Measurements from ENCODE around the gene TNFAIP3. TPM values are rescaled to one million over a fixed set of nuclear protein-coding genes. Genes with fewer than 3 reads are reported as not detected.

The TNFAIP3 gene
- total and polyA plus RNA-seq, 2 donors (not counting 1 experiment from before 2014, with no cell fraction given), result 86.2 to 92.0 TPM

GRCh38 chr6:137904822-137905617 is 38.0 kb downstream of the TNFAIP3 start:
- Histone ChIP-seq H3K4me3 (ENCODE audit: control extremely low read depth in 1 of 5, extremely low read depth in 1 of 5, insufficient read depth in 1 of 5, low read depth in 2 of 5, low read length in 4 of 5) (peak overlapping the region in 3 of 5 experiments; percentile 27 to 54 (median 31)), H2AFZ (ENCODE audit: insufficient read depth, low read depth, low read length, poor library complexity, severe bottlenecking) (peak overlapping the region; percentile 70), H3K27ac (ENCODE audit: low read length in 2 of 2) (no peak overlapping the region), H3K36me3 (replicated peaks in 1 of 2; ENCODE audit: control extremely low read depth in 1 of 2, control insufficient read depth in 1 of 2, extremely low read depth in 1 of 2, insufficient read depth in 2 of 2, low read length in 1 of 2) (no peaks in the 10 kb centered on the region), H3K27me3 (replicated peaks in 1 of 4; ENCODE audit: control extremely low read depth in 1 of 4, control insufficient read depth in 3 of 4, insufficient read depth in 4 of 4, low read length in 3 of 4) (no peaks in the 10 kb centered on the region), H3K4me1 (ENCODE audit: control insufficient read depth in 2 of 2, insufficient read depth in 2 of 2, low read length in 2 of 2) (peaks cover 26 to 27% of the 10 kb centered on the region in 2 donors), H4K20me1 (ENCODE audit: control insufficient read depth, insufficient read depth, low read length, poor library complexity, severe bottlenecking) (no peaks in the 10 kb centered on the region), H3K9me3 (ENCODE audit: control extremely low read depth in 1 of 3, control insufficient read depth in 2 of 3, insufficient read depth in 1 of 3, low read length in 2 of 3) (no peaks in the 10 kb centered on the region), H3K4me2 (replicated peaks; ENCODE audit: low read depth, low read length, poor library complexity, severe bottlenecking) (peak overlapping the region; percentile 59), H3K9ac (ENCODE audit: low read length) (peak overlapping the region; percentile 45), H3K79me2 (ENCODE audit: control insufficient read depth, insufficient read depth, low read length) (no peaks in the 10 kb centered on the region)
- H3K27ac Mint-ChIP-seq, result peak overlapping the region; percentile 67
- H3K9me3 Mint-ChIP-seq (ENCODE audit: insufficient read depth), result no peaks in the 10 kb centered on the region
- peak overlapping the region; percentile 79 for H3K4me3 Mint-ChIP-seq
- no peak for TF ChIP-seq EZH2 (IDR thresholded peaks at IDR 0.05; ENCODE audit: borderline replicate concordance, insufficient read depth, low read depth, low read length, poor library complexity, severe bottlenecking)
- TF ChIP-seq, protein P1, sequence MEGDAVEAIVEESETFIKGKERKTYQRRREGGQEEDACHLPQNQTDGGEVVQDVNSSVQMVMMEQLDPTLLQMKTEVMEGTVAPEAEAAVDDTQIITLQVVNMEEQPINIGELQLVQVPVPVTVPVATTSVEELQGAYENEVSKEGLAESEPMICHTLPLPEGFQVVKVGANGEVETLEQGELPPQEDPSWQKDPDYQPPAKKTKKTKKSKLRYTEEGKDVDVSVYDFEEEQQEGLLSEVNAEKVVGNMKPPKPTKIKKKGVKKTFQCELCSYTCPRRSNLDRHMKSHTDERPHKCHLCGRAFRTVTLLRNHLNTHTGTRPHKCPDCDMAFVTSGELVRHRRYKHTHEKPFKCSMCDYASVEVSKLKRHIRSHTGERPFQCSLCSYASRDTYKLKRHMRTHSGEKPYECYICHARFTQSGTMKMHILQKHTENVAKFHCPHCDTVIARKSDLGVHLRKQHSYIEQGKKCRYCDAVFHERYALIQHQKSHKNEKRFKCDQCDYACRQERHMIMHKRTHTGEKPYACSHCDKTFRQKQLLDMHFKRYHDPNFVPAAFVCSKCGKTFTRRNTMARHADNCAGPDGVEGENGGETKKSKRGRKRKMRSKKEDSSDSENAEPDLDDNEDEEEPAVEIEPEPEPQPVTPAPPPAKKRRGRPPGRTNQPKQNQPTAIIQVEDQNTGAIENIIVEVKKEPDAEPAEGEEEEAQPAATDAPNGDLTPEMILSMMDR (IDR thresholded peaks at IDR 0.05), result no peak
- H3K4me1 Mint-ChIP-seq, result peaks cover 40% of the 10 kb centered on the region
- CTCF ChIA-PET, result no interaction called here
- DNase-seq (peak; percentile 39), ATAC-seq (ENCODE audit: low read depth) (peak; percentile 60)
- POLR2A ChIA-PET, result no interaction called here
- no peaks in the 10 kb centered on the region for H3K27me3 Mint-ChIP-seq
- WGBS (ENCODE audit: insufficient coverage), result 53% methylated on average over 2 of the region's 11 CpGs
- intact Hi-C loops (cut with micrococcal nuclease), result loop anchor here (2.0 kb wide), 1 partner anchor 34 kb away; no protein-coding TSS in a partner anchor

DNA sequence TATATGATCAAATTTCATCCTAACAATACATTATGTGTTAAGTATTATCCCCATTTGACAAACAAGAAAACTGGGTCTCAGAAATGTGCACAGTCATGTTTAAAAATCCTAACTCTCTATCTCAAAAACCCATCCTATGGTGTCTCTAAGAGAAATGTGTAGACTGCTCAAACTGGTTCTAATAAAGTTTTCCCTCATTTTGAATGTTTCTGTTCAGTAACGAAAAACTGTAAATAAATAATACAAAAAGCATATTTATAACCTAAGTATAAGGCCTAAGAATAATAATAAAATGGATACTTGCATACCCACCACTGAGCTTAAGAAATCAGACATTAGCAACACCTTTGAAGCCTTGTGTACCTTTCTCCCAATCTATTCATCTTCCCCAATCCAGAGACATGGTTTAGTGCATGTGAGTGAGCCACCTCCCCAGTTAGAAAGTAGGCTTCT is 39.0 kb downstream of the TNFAIP3 start:
- DNase-seq (no peak), ATAC-seq (ENCODE audit: low read depth) (no peak)
- Histone ChIP-seq H3K9ac (ENCODE audit: low read length) (no peak overlapping the region), H3K27ac (ENCODE audit: low read length in 2 of 2) (no peak overlapping the region), H3K4me2 (replicated peaks; ENCODE audit: low read depth, low read length, poor library complexity, severe bottlenecking) (no peak overlapping the region), H3K9me3 (ENCODE audit: control extremely low read depth in 1 of 3, control insufficient read depth in 2 of 3, insufficient read depth in 1 of 3, low read length in 2 of 3) (no peaks in the 10 kb centered on the region), H3K36me3 (replicated peaks in 1 of 2; ENCODE audit: control extremely low read depth in 1 of 2, control insufficient read depth in 1 of 2, extremely low read depth in 1 of 2, insufficient read depth in 2 of 2, low read length in 1 of 2) (no peaks in the 10 kb centered on the region), H2AFZ (ENCODE audit: insufficient read depth, low read depth, low read length, poor library complexity, severe bottlenecking) (no peak overlapping the region), H3K79me2 (ENCODE audit: control insufficient read depth, insufficient read depth, low read length) (no peaks in the 10 kb centered on the region), H4K20me1 (ENCODE audit: control insufficient read depth, insufficient read depth, low read length, poor library complexity, severe bottlenecking) (no peaks in the 10 kb centered on the region), H3K4me3 (ENCODE audit: control extremely low read depth in 1 of 5, extremely low read depth in 1 of 5, insufficient read depth in 1 of 5, low read depth in 2 of 5, low read length in 4 of 5) (no peak overlapping the region), H3K27me3 (replicated peaks in 1 of 4; ENCODE audit: control extremely low read depth in 1 of 4, control insufficient read depth in 3 of 4, insufficient read depth in 4 of 4, low read length in 3 of 4) (no peaks in the 10 kb centered on the region), H3K4me1 (ENCODE audit: control insufficient read depth in 2 of 2, insufficient read depth in 2 of 2, low read length in 2 of 2) (peaks cover 27% of the 10 kb centered on the region in 2 donors)
- CTCF ChIA-PET, result interaction anchor here (1.0 kb wide), 1 partner anchor 39 kb away, joined by 3 read pairs; the partner anchor contains the start of gene TNFAIP3
- H3K4me3 Mint-ChIP-seq, result no peak overlapping the region
- POLR2A ChIA-PET, result no interaction called here
- WGBS (ENCODE audit: insufficient coverage), result no CpG with 5 or more reads among the region's 1 CpG
- no peaks in the 10 kb centered on the region for H3K27me3 Mint-ChIP-seq
- TF ChIP-seq, protein P1 (IDR thresholded peaks at IDR 0.05), result no peak
- TF ChIP-seq EZH2 (IDR thresholded peaks at IDR 0.05; ENCODE audit: borderline replicate concordance, insufficient read depth, low read depth, low read length, poor library complexity, severe bottlenecking), result no peak
- H3K27ac Mint-ChIP-seq, result no peak overlapping the region
- no peaks in the 10 kb centered on the region for H3K9me3 Mint-ChIP-seq (ENCODE audit: insufficient read depth)
- peaks cover 45% of the 10 kb centered on the region for H3K4me1 Mint-ChIP-seq
- intact Hi-C loops (cut with micrococcal nuclease), result no loop called here
